Small intestine (tissue), 7 donors: ENCODE results near the gene CCDC78. TPM values are rescaled to one million over a fixed set of nuclear protein-coding genes. Genes with fewer than 3 reads are reported as not detected.

ENCODE experiments used
- DNase-seq, 2 donors: peaks; one replicate each; pipeline versions ENCODE4 v3.0.0 to v3.0.0-alpha.2; 2013
- FAIRE-seq: peaks from 2 replicates; lab custom pipeline; 2012; peaks lifted over from hg19 to GRCh38; lab: Jason Lieb, UNC
- H3K27ac ChIP-seq, 3 donors: one replicate each; pipeline ENCODE4 v1.5.1; 2013; ENCODE audit warnings: low read length in 2 of 3, mild to moderate bottlenecking in 2 of 3, control low read depth in 1 of 3, inconsistent platforms in 1 of 3, low read depth in 1 of 3, moderate library complexity in 1 of 3
- H3K27me3 ChIP-seq, 3 donors: one replicate each; pipeline ENCODE4 v1.6.1; 2013; ENCODE audit warnings: low read length in 3 of 3, inconsistent platforms in 1 of 3; ENCODE audit not compliant: control insufficient read depth in 3 of 3, insufficient read depth in 3 of 3
- H3K36me3 ChIP-seq, 3 donors: one replicate each; pipeline ENCODE4 v1.6.1; 2013; ENCODE audit warnings: low read length in 3 of 3, inconsistent platforms in 1 of 3, low read depth in 1 of 3, mild to moderate bottlenecking in 1 of 3, moderate library complexity in 1 of 3; ENCODE audit not compliant: control insufficient read depth in 3 of 3, insufficient read depth in 2 of 3
- H3K4me1 ChIP-seq, 3 donors: one replicate each; pipeline ENCODE4 v1.6.1; 2013; ENCODE audit warnings: low read length in 2 of 3, inconsistent platforms in 1 of 3, low read depth in 1 of 3, mild to moderate bottlenecking in 1 of 3, moderate library complexity in 1 of 3; ENCODE audit not compliant: control insufficient read depth in 3 of 3, insufficient read depth in 2 of 3
- H3K4me3 ChIP-seq, 3 donors: one replicate each; pipeline ENCODE4 v1.5.1; 2013; ENCODE audit warnings: low read length in 3 of 3, control low read depth in 1 of 3, inconsistent platforms in 1 of 3, low read depth in 1 of 3, mild to moderate bottlenecking in 1 of 3, moderate library complexity in 1 of 3
- H3K9me3 ChIP-seq, 2 donors: one replicate each; pipeline ENCODE4 v1.6.1; 2013; ENCODE audit warnings: low read depth in 1 of 2, low read length in 1 of 2; ENCODE audit not compliant: control insufficient read depth in 2 of 2, insufficient read depth in 1 of 2
- WGBS, 3 donors: extraction: QIAGEN DNeasy Blood & Tissue Kit; methylation state at CpG; one replicate each; pipeline ENCODE4 v1.1.7; 2013; 5-methylcytosine and 5-hydroxymethylcytosine counted together
- polyA plus RNA-seq, 4 donors: library from polyadenylated mRNA; stranded (reverse) in 3 of 4; unstranded in 1 of 4; fragments of 200-250 nt in 3 of 4; fragments of 120-200 nt in 1 of 4; gene quantifications; one replicate each; pipeline versions ENCODE4 v1.2.1 to v1.2.3, GENCODE V29; 2013
- donor health status: healthy with polysubstance abuse.
- donor health status: control.
- donor health status: control.
- donor health status: Bipolar disorder and iron deficiency.
- donor health status: healthy.

Gene CCDC78
- polyA plus RNA-seq, 4 donors, result 0.72 to 1.6 (median 0.95) TPM; not detected in 1

- no peak for FAIRE-seq
- H3K36me3 ChIP-seq, result peaks cover 5 to 50% (median 10%) of the 10 kb centered on the region in 3 donors
- no peaks in the 10 kb centered on the region for H3K27me3 ChIP-seq
- H3K4me3 ChIP-seq, result peak overlapping the region in 2 of 3 donors; percentile 79 to 82
- H3K27ac ChIP-seq, result no peak overlapping the region
- peaks cover 4 to 34% (median 5%) of the 10 kb centered on the region in 3 donors for H3K4me1 ChIP-seq
- no peaks in the 10 kb centered on the region for H3K9me3 ChIP-seq
- DNase-seq, result no peak
- WGBS, 3 donors, result 78 to 80% (median 80%) methylated on average over 28 of the region's 28 CpGs
These were observed 44.4 kb downstream of the CCDC78 start for GRCh38 chr16:681746-682427.

DNA sequence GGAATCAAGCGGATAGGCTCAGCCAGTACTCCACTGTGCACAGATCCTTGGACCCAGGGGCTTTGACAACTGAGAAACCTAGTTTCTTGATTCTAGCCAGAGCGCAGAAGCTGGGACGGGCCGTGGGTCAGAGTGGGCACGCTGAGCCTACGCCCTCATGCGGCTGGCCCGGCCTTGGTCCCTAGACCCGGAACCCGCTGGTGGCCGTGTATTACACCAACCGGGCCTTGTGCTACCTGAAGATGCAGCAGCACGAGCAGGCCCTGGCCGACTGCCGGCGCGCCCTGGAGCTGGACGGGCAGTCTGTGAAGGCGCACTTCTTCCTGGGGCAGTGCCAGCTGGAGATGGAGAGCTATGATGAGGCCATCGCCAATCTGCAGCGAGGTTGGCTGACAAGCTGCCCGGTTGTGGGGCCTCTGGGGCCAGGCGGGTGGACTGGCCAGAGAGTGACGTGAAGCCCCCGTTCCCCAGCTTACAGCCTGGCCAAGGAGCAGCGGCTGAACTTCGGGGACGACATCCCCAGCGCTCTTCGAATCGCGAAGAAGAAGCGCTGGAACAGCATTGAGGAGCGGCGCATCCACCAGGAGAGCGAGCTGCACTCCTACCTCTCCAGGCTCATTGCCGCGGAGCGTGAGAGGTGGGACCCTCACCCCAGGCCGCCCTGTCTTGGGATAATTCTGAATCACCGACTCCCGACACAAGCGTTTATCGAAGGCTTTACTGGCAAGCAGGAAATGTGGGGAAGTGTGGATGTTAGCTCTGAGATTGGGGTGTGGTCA lies 45.1 kb downstream of the CCDC78 start:
- H3K27ac ChIP-seq, result peak overlapping the region; percentile 46 to 96 (median 82)
- peaks cover 0 to 2% (median 0%) of the 10 kb centered on the region in 3 donors for H3K27me3 ChIP-seq
- peaks cover 4 to 41% (median 5%) of the 10 kb centered on the region in 3 donors for H3K4me1 ChIP-seq
- no peaks in the 10 kb centered on the region for H3K9me3 ChIP-seq
- H3K36me3 ChIP-seq, result peaks cover 5 to 44% (median 9%) of the 10 kb centered on the region in 3 donors
- peak overlapping the region; percentile 79 to 90 (median 82) for H3K4me3 ChIP-seq
- DNase-seq, result peak; percentile 50 to 54
- no peak for FAIRE-seq
- WGBS, 3 donors, result 42 to 46% (median 43%) methylated on average over 44 of the region's 44 CpGs

DNA sequence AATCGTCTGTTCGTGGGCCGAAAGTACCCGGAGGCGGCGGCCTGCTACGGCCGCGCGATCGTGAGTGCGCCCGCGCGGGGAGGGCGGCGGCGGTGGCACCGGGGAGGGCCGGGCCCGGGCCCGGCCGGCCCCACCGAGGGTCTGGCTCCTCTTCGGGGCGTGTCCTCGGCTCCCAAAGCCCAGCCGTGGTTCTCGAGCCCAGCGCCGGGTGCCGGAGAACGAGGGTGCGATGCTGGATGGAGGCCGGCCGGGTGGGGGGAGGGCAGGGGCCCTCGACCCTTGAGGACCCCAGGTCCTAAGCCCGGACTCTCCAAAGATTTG lies 45.7 kb downstream of the CCDC78 start:
- peaks cover 5 to 44% (median 6%) of the 10 kb centered on the region in 3 donors for H3K4me1 ChIP-seq
- H3K27ac ChIP-seq, result peak overlapping the region; percentile 46 to 96 (median 82)
- H3K4me3 ChIP-seq, result peak overlapping the region; percentile 79 to 90 (median 82)
- no peaks in the 10 kb centered on the region for H3K9me3 ChIP-seq
- no peak for DNase-seq
- H3K36me3 ChIP-seq, result peaks cover 5 to 40% (median 9%) of the 10 kb centered on the region in 3 donors
- WGBS, 3 donors, result 0 to 1% (median 0%) methylated on average over 32 to 38 of the region's 38 CpGs
- FAIRE-seq, result no peak
- peaks cover 0 to 3% (median 0%) of the 10 kb centered on the region in 3 donors for H3K27me3 ChIP-seq

- no peaks in the 10 kb centered on the region for H3K9me3 ChIP-seq
- peaks cover 8 to 47% (median 9%) of the 10 kb centered on the region in 3 donors for H3K4me1 ChIP-seq
- DNase-seq, result peak; percentile 76 to 90
- peak within 1 kb of the TSS; percentile 82 to 97 (median 96) for H3K27ac ChIP-seq
- peaks cover 5 to 34% (median 8%) of the 10 kb centered on the region in 3 donors for H3K36me3 ChIP-seq
- peak within 1 kb of the TSS; percentile 79 to 90 (median 82) for H3K4me3 ChIP-seq
- no peak for FAIRE-seq
- H3K27me3 ChIP-seq, result peaks cover 0 to 3% (median 0%) of the 10 kb centered on the region in 3 donors
- WGBS, 3 donors, result 0 to 1% (median 1%) methylated on average over 37 to 91 of the region's 91 CpGs
These were observed 46.2 kb downstream of the CCDC78 start, which contains the start of gene STUB1 for GRCh38 chr16:679814-680624. TSS of gene STUB1 (plus strand) at chr16:680410. CDS start at chr16:680526, 116 bp downstream.

DNA sequence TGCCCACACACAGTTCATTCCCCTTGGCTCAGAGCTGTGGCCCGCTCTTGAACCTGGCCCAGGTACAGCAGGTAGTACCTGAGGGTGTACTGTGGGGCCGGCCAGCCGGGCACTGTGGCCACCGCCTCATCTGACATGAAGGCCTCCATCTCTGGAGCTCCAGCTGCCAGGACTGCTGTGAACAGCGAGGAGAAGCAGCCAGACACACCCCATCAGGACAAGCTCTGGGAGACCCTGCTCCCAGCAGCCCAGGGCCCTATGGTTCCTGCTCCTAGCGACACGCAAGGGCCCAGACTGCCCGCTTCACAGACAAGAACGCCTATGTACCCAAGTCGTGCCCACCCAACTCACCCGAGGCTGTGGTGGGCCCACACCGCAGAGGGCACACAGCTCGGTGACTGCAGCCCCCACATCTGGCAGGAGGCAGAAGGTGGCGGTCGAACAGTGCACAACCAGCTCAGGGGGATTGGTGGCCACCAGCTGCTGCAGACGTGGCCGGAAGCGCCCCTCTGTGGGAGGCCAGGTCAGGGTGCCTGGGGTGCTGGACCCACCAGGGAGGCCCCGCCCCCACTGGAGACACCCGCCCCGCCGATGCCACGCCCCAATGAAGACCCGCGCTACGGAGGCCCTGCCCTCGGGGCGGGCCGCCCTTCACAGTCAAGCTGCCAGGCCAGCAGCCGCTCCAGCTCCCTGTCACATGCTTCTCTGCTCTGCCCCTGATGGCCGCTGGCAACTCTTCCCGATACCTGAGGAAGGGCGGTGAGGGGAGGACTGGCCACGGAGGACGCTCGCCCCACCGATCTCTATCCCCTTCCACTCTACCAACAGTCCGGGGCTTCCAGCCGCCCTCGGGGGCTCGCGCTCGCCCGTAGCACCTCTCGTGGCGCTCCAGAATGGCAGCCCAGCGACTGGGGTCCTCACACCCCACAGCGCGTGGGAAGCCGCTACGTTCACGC lies 47.1 kb downstream of the CCDC78 start:
- WGBS, 3 donors, result 24 to 29% (median 24%) methylated on average over 41 to 52 of the region's 52 CpGs
- H3K9me3 ChIP-seq, result no peaks in the 10 kb centered on the region
- DNase-seq (peak; percentile 51 to 85), FAIRE-seq (no peak)
- peak overlapping the region; percentile 69 to 89 (median 70) for H3K27ac ChIP-seq
- peaks cover 0 to 3% (median 0%) of the 10 kb centered on the region in 3 donors for H3K27me3 ChIP-seq
- H3K36me3 ChIP-seq, result peaks cover 5 to 37% (median 8%) of the 10 kb centered on the region in 3 donors
- H3K4me1 ChIP-seq, result peaks cover 8 to 54% (median 10%) of the 10 kb centered on the region in 3 donors
- peak overlapping the region in 2 of 3 donors; percentile 43 to 82 for H3K4me3 ChIP-seq

GRCh38 chr16:678209-678857 lies 47.9 kb downstream of the CCDC78 start:
- no peak for FAIRE-seq
- Histone ChIP-seq H3K9me3 (no peaks in the 10 kb centered on the region), H3K27me3 (peaks cover 0 to 3% (median 0%) of the 10 kb centered on the region in 3 donors), H3K4me1 (peaks cover 8 to 51% (median 10%) of the 10 kb centered on the region in 3 donors), H3K4me3 (no peak overlapping the region), H3K36me3 (peaks cover 5 to 42% (median 8%) of the 10 kb centered on the region in 3 donors), H3K27ac (peak overlapping the region in 1 of 3 donors; percentile 5)
- WGBS, 3 donors, result 70 to 77% (median 76%) methylated on average over 19 to 21 of the region's 21 CpGs
- no peak for DNase-seq
